B cell (primary cell): Measurements from ENCODE around the gene ZSCAN25.

Experiments
- CTCF ChIP-seq: fragments of 200-600 bp; IDR thresholded peaks from one replicate; pipeline ENCODE4 v1.8.0; 2022; ENCODE audit warnings: antibody characterized with exemption, mild to moderate bottlenecking
- EZH2 ChIP-seq: IDR thresholded peaks from 2 replicates; pipeline ENCODE4 v1.6.1; 2012; ENCODE audit warnings: borderline replicate concordance, low read depth, mild to moderate bottlenecking, moderate library complexity, low read length; ENCODE audit not compliant: insufficient read depth, poor library complexity, severe bottlenecking

- TF ChIP-seq EZH2 = no peak
- no peak for TF ChIP-seq CTCF
These were observed 62.3 kb downstream of the ZSCAN25 start for GRCh38 chr7:99679032-99679399.
